GM23248 (cell line): ENCODE measurements around the gene TMEM26. TPM values are rescaled to one million over a fixed set of nuclear protein-coding genes. Genes with fewer than 3 reads are reported as not detected.

Experiments used
- DNase-seq: peaks from one replicate; pipeline ENCODE4 v3.0.0-alpha.2; 2015
- H2AFZ ChIP-seq: fragments of 200-600 bp; sonication (generic); 2 replicates; pipeline ENCODE4 v1.6.1; 2016; ENCODE audit warnings: antibody characterized with exemption
- H3F3A ChIP-seq: fragments of 200-600 bp; sonication (generic); 2 replicates; pipeline ENCODE4 v1.6.1; 2016; ENCODE audit warnings: mild to moderate bottlenecking, antibody characterized with exemption, mixed run types; ENCODE audit not compliant: insufficient read depth
- H3K27ac ChIP-seq: fragments of 200-600 bp; sonication (generic); 2 replicates; pipeline ENCODE4 v1.5.1; 2016; ENCODE audit warnings: mild to moderate bottlenecking
- H3K27me3 ChIP-seq: fragments of 200-600 bp; sonication (generic); replicated peaks from 2 replicates; pipeline ENCODE4 v1.6.1; 2016; ENCODE audit warnings: mild to moderate bottlenecking; ENCODE audit not compliant: insufficient read depth
- H3K36me3 ChIP-seq: fragments of 200-600 bp; sonication (generic); 2 replicates; pipeline ENCODE4 v1.6.1; 2016; ENCODE audit warnings: low read depth, mild to moderate bottlenecking
- H3K4me1 ChIP-seq: fragments of 200-600 bp; sonication (generic); 2 replicates; pipeline ENCODE4 v1.6.1; 2016; ENCODE audit warnings: mild to moderate bottlenecking; ENCODE audit not compliant: insufficient read depth
- H3K4me2 ChIP-seq: fragments of 200-600 bp; sonication (generic); one replicate; pipeline ENCODE4 v1.6.1; 2016; ENCODE audit warnings: mild to moderate bottlenecking; ENCODE audit not compliant: unreplicated experiment
- H3K4me3 ChIP-seq: fragments of 200-600 bp; sonication (generic); 2 replicates; pipeline ENCODE4 v1.5.1; 2016; ENCODE audit warnings: mild to moderate bottlenecking
- H3K79me2 ChIP-seq: fragments of 200-600 bp; sonication (generic); 2 replicates; pipeline ENCODE4 v1.6.1; 2016; ENCODE audit warnings: mild to moderate bottlenecking; ENCODE audit not compliant: insufficient read depth
- H3K9ac ChIP-seq: fragments of 200-600 bp; sonication (generic); 2 replicates; pipeline ENCODE4 v1.6.1; 2016; ENCODE audit warnings: mild to moderate bottlenecking
- H3K9me2 ChIP-seq: fragments of 200-600 bp; sonication (generic); 2 replicates; pipeline ENCODE4 v1.6.1; 2016; ENCODE audit warnings: mixed run types, mild to moderate bottlenecking, moderate library complexity; ENCODE audit not compliant: insufficient read depth
- H3K9me3 ChIP-seq: fragments of 200-600 bp; sonication (generic); one replicate; pipeline ENCODE4 v1.6.1; 2017; ENCODE audit warnings: low read depth
- H4K20me1 ChIP-seq: fragments of 200-600 bp; sonication (generic); 2 replicates; pipeline ENCODE4 v1.6.0; 2016; ENCODE audit not compliant: insufficient read depth
- EZH2 ChIP-seq: fragments of 200-600 bp; sonication (generic); IDR thresholded peaks from 2 replicates; pipeline ENCODE4 v1.6.1; 2018; ENCODE audit warnings: antibody characterized with exemption, mild to moderate bottlenecking; ENCODE audit not compliant: insufficient read depth, poor library complexity, severe bottlenecking
- EZH2phosphoT487 ChIP-seq: fragments of 200-600 bp; sonication (generic); IDR thresholded peaks from 2 replicates; pipeline ENCODE4 v1.6.1; 2018; ENCODE audit warnings: antibody characterized with exemption, moderate library complexity, mild to moderate bottlenecking, low read depth; ENCODE audit not compliant: insufficient read depth
- WGBS, 2 experiments: methylation state at CpG; one replicate each; pipeline ENCODE4 v1.1.6; 2015 to 2017; ENCODE audit warnings: low lambda C conversion rate in 2 of 2, low coverage in 1 of 2; ENCODE audit errors: missing lambda C conversion rate in 2 of 2; 5-methylcytosine and 5-hydroxymethylcytosine counted together
- in situ Hi-C: fragments of 300-500 bp; cut with MboI; formaldehyde crosslinking; loops from 2 replicates; pipeline ENCODE4 v1.15.0; 2020
- polyA plus RNA-seq: library from polyadenylated mRNA; unstranded; fragments of >200 nt; fragmentation: Nextera tagmentation; extraction: Ambion mirVana; gene quantifications from 2 replicates; pipeline ENCODE4 v1.2.1, GENCODE V29; 2016
- total RNA-seq: library from RNA; depleted of rRNA; stranded (reverse); fragments of >200 nt; shearing (Covaris generic); gene quantifications from 2 replicates; pipeline ENCODE4 v1.2.3, GENCODE V29; 2014; rRNA removed

Gene TMEM26
- not detected in 2 replicates for total RNA-seq
- 0.04 TPM in 2 replicates for polyA plus RNA-seq

DNA sequence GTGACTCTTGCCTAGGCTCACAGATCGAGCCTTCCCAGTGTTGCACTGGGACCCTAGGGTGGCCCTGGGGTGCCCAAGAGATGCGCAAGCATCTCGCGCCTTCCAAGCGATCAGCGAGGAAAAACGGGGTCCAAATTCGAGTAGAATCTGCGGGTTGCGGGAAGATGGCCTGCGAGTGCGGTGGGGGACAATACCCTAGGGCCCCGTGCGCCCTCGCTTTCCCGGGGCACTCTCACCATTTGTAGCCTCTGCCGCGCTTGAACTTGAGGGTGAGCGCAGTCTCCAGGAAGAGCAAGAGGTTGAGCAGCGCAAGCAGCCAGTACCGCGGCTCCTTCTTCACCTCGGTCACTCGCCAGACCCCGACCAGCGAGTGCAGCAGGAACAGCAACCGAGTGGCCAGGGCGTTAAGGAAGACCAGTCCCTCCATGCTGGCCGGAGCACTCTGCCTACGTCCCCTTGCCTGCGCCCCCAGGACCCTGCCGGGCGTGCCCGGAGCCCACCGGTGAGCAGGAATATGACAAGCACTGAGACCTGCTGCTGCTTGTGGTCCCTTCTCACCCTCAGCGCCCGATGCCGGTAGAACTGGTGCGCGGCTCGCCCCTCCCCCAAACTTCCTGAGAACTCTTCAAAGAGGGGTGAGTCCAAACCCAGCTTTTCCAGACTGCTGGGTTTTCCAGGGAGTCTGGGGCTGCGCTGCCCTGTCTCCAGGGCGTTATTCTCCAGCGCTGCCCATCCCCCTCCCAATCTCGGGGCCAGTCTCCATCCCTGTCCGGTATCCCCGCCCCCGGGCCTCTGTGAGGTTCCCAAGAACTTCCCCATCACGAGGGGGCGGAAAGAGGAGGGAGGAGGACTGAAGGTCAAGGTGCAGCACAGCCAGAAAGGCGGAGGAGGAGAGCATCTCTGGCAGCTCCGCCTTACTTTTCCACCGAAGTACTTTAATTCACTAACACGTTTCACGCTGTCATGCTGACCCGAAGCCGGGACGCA lies at the start of gene TMEM26:
Gene TMEM26 (minus strand): TSS at position 727 of the 987 bp plus-strand sequence. CDS start 300 bp downstream, at position 427.
- no peaks in the 10 kb centered on the region for H3K79me2 ChIP-seq
- H3K27me3 ChIP-seq = 0 out of 2 replicates have a peak, but pooled peaks cover 3% of the 10 kb centered on the region
- peak; percentile 59 for DNase-seq
- no peaks in the 10 kb centered on the region for H3K9me2 ChIP-seq
- H3K4me1 ChIP-seq = peaks cover 6% of the 10 kb centered on the region; the same call in 1 of the 2 replicates
- H4K20me1 ChIP-seq = no peaks in the 10 kb centered on the region
- H3K4me3 ChIP-seq = peak within 1 kb of the TSS; percentile 78
- H3K4me2 ChIP-seq = peak within 1 kb of the TSS; percentile 84
- H3K9ac ChIP-seq = peak within 1 kb of the TSS; percentile 26; the same call in 1 of the 2 replicates
- H3K27ac ChIP-seq = no peak within 1 kb of the TSS
- H2AFZ ChIP-seq = peak within 1 kb of the TSS; percentile 90
- 5 to 6% methylated on average over 55 to 57 of the region's 58 CpGs for WGBS, 2 experiments
- TF ChIP-seq EZH2phosphoT487 (no peak), EZH2 (no peak)
- H3F3A ChIP-seq = no peaks in the 10 kb centered on the region
- H3K36me3 ChIP-seq = no peaks in the 10 kb centered on the region
- in situ Hi-C loops = no loop called here
- H3K9me3 ChIP-seq = no peaks in the 10 kb centered on the region

- Histone ChIP-seq H3K4me2 (no peak overlapping the region), H3K4me1 (peaks cover 13% of the 10 kb centered on the region), H3K27me3 (no peaks in the 10 kb centered on the region), H3F3A (peaks cover 4% of the 10 kb centered on the region; the same call in 1 of the 2 replicates), H3K27ac (no peak overlapping the region), H4K20me1 (no peaks in the 10 kb centered on the region), H3K9me3 (no peaks in the 10 kb centered on the region), H2AFZ (no peak overlapping the region), H3K9ac (no peak overlapping the region), H3K36me3 (no peaks in the 10 kb centered on the region), H3K4me3 (no peak overlapping the region), H3K79me2 (no peaks in the 10 kb centered on the region), H3K9me2 (no peaks in the 10 kb centered on the region)
- no peak for DNase-seq
- in situ Hi-C loops = no loop called here
- no peak for TF ChIP-seq EZH2
- no peak for TF ChIP-seq EZH2phosphoT487
Observed at GRCh38 chr10:61500460-61500859, 47.3 kb upstream of the TMEM26 start.

DNA sequence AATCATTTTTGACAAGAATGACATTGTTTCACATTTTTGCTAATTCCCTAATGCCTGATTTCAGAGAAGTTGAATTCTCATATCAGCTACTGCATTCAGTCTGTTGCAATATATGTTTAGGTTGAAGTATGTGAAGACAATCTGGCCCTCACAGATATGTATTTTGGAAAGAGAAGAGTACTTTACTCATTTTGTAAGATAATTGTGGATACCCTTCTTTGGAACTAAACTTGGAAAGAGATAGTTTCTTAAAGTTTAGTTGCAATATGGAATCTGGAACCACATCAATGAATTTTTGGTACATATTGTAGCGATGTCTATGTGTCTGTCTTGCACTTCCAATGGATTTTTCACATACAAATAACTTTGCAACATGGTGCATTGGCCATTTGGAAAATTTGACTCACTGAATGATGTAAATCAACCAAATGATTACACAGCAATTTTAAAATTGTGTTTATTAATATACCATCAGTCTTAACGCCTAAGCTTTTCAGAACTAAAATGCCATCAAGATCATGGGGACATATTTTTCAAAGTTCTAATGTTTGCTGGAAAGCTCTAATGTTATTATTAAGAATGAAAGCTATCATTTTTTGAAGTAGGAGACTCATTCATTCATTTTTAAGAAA lies 39.3 kb upstream of the TMEM26 start:
- WGBS, 2 experiments = 79 to 94% methylated on average over 2 of the region's 2 CpGs
- no peaks in the 10 kb centered on the region for H3K4me1 ChIP-seq
- no peaks in the 10 kb centered on the region for H3K9me3 ChIP-seq
- TF ChIP-seq EZH2phosphoT487 (no peak), EZH2 (no peak)
- no peaks in the 10 kb centered on the region for H4K20me1 ChIP-seq
- H3K4me3 ChIP-seq = no peak overlapping the region
- in situ Hi-C loops = no loop called here
- no peak overlapping the region for H2AFZ ChIP-seq
- H3K36me3 ChIP-seq = no peaks in the 10 kb centered on the region
- H3K27me3 ChIP-seq = no peaks in the 10 kb centered on the region
- no peaks in the 10 kb centered on the region for H3F3A ChIP-seq
- DNase-seq = no peak
- H3K4me2 ChIP-seq = no peak overlapping the region
- no peak overlapping the region for H3K9ac ChIP-seq
- H3K79me2 ChIP-seq = no peaks in the 10 kb centered on the region
- no peaks in the 10 kb centered on the region for H3K9me2 ChIP-seq
- no peak overlapping the region for H3K27ac ChIP-seq

GRCh38 chr10:61487506-61487905 lies 34.3 kb upstream of the TMEM26 start:
- Histone ChIP-seq H3F3A (no peaks in the 10 kb centered on the region; the same call in 1 of the 2 replicates), H3K4me3 (no peak overlapping the region), H3K36me3 (no peaks in the 10 kb centered on the region), H3K9ac (no peak overlapping the region), H4K20me1 (no peaks in the 10 kb centered on the region), H3K79me2 (no peaks in the 10 kb centered on the region), H3K27ac (no peak overlapping the region), H3K9me2 (no peaks in the 10 kb centered on the region; the same call in 1 of the 2 replicates), H3K4me1 (0 out of 2 replicates have a peak, but pooled peaks cover 6% of the 10 kb centered on the region), H3K27me3 (no peaks in the 10 kb centered on the region), H2AFZ (peak overlapping the region; percentile 33; the same call in 1 of the 2 replicates), H3K9me3 (no peaks in the 10 kb centered on the region), H3K4me2 (peak overlapping the region; percentile 3)
- in situ Hi-C loops = no loop called here
- TF ChIP-seq EZH2phosphoT487 (no peak), EZH2 (no peak)
- WGBS, 2 experiments = 45 to 47% methylated on average over 5 of the region's 5 CpGs
- peak; percentile 47 for DNase-seq
